Activated naive CD8-positive, alpha-beta T cell treated with anti-CD3 and anti-CD28 coated beads, Interleukin-2, amount 10 ng/mL, durations not matched to agents 7 days and 5 days (primary cell): ENCODE measurements around the gene CMKLR1. TPM values are rescaled to one million over a fixed set of nuclear protein-coding genes. Genes with fewer than 3 reads are reported as not detected.

Experiments used
- ATAC-seq: fragments of 150-1000 bp; cut with Tn5 transposase; one replicate; pipeline ENCODE4 v1.10.0; 2021; ENCODE audit warnings: low read depth, moderate library complexity
- POLR2A ChIA-PET: fragments of 350-600 bp; sonication (Branson Sonifier 250); formaldehyde crosslinking; loops from one replicate; lab custom pipeline; 2021; ENCODE audit warnings: antibody characterized with exemption; lab: Charles Lee
- DNase-seq: peaks from one replicate; pipeline ENCODE4 v3.0.0; 2021
- H3K27ac Mint-ChIP-seq: one replicate; pipeline ENCODE4 v1.8.0; 2022; ENCODE audit warnings: mild to moderate bottlenecking, mixed read lengths
- H3K27me3 Mint-ChIP-seq: one replicate; pipeline ENCODE4 v1.8.0; 2022; ENCODE audit warnings: mild to moderate bottlenecking, moderate library complexity, mixed read lengths
- H3K36me3 Mint-ChIP-seq: one replicate; pipeline ENCODE4 v1.8.0; 2021; ENCODE audit warnings: mild to moderate bottlenecking, mixed read lengths
- H3K4me1 Mint-ChIP-seq: one replicate; pipeline ENCODE4 v1.8.0; 2021; ENCODE audit warnings: mixed read lengths
- H3K4me3 Mint-ChIP-seq: one replicate; pipeline ENCODE4 v1.8.0; 2022; ENCODE audit warnings: mild to moderate bottlenecking, moderate library complexity, mixed read lengths
- H3K9me3 Mint-ChIP-seq: one replicate; pipeline ENCODE4 v1.8.0; 2021; ENCODE audit warnings: mixed read lengths
- total RNA-seq, 2 experiments: library from RNA; stranded (reverse); gene quantifications; one replicate each; pipeline ENCODE4 v1.2.3, GENCODE V29; 2021

CMKLR1 gene
- total RNA-seq, 2 experiments from 2014 or later = 0.82 to 1.0 TPM

DNA sequence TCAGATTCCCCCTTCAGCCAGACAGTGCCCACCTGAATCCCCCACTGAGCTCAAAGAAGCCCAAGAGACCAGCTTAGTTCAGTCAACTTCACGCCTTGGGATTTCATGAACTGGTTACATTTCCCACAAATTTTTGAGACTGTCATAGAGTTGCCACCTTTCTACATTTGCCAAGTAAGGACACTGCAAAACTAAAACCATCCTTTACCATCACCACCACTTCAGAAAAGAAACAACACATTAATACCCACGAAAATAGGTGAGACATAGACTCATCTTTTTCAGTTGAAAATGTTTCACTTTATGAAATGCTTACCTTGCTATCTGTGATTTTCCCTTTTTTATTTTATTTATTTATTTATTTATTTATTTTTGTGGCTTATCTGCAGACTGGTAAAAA lies 16.1 kb downstream of the CMKLR1 start:
- H3K9me3 Mint-ChIP-seq = no peaks in the 10 kb centered on the region
- H3K4me3 Mint-ChIP-seq = no peak overlapping the region
- ATAC-seq = no peak
- no peak for DNase-seq
- POLR2A ChIA-PET = no interaction called here
- no peaks in the 10 kb centered on the region for H3K36me3 Mint-ChIP-seq
- peaks cover 4% of the 10 kb centered on the region for H3K4me1 Mint-ChIP-seq
- no peak overlapping the region for H3K27ac Mint-ChIP-seq
- peaks cover 24% of the 10 kb centered on the region for H3K27me3 Mint-ChIP-seq

DNA sequence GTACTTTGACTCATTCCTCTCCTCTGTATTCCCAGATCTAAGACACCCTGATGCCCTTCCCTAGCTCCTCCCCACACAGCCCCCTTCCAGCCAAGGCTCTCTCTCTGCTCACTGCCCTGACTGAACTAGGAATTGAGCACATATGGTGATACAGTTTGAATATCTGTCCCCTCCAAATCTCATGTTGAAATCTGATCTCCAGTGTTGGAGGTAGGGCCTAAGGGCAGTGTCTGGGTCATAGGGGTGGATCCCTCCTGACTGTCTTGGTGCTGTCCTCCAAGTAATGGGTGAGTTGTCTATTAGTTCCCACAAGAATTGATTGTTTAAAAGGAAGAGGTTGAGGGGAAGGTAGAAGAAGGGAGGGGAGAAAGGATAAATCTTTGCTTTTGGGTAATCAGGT lies 17.4 kb downstream of the CMKLR1 start:
- Mint-ChIP-seq H3K4me3 (no peak overlapping the region), H3K27me3 (peaks cover 22% of the 10 kb centered on the region)
- no peak for ATAC-seq

DNA sequence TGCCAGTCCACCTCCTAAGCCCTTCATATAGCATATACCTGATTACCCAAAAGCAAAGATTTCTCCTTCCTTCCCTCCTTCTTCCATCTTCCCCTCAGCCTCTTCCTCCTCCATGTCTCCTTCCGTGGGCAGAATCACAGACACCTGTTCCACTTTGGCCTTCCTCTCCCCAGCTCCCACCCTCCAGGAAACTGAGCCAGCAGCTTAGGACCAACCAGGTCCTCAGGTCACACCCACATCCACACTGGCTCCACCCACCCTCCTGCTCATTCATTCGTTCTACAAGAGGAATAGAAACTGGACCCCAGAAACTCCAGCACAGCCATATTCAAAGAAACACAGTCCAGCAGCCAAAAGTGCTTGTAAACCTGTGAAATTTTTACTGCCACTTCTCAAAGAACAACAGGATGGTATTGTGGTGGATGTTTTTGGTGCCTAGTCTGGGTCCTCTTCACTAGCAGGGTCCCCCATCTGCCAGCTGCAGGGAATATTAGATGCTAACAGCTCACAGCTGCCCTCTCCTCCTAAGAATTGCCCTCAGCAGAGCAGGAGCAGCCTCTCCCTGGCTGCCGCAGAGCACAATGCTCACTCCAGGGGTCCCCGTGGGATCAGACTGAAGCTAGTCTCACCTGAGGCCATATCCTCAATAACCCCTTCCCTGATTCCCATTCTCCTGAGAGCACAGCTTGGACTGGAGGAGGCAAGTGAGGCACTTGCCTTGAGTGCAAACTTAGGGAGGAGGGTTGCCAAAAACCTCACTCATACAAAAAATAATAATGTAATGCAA lies 18.4 kb downstream of the CMKLR1 start:
- Mint-ChIP-seq H3K4me1 (peaks cover 7% of the 10 kb centered on the region), H3K36me3 (no peaks in the 10 kb centered on the region), H3K27me3 (peaks cover 22% of the 10 kb centered on the region), H3K9me3 (no peaks in the 10 kb centered on the region), H3K4me3 (no peak overlapping the region), H3K27ac (no peak overlapping the region)
- POLR2A ChIA-PET = no interaction called here
- ATAC-seq (no peak), DNase-seq (no peak)

More for the DNA sequence above, 17.4 kb downstream of the CMKLR1 start:
- Mint-ChIP-seq H3K4me1 (peaks cover 4% of the 10 kb centered on the region), H3K9me3 (no peaks in the 10 kb centered on the region), H3K36me3 (no peaks in the 10 kb centered on the region), H3K27ac (no peak overlapping the region)
- no peak for DNase-seq
- POLR2A ChIA-PET = no interaction called here

DNA sequence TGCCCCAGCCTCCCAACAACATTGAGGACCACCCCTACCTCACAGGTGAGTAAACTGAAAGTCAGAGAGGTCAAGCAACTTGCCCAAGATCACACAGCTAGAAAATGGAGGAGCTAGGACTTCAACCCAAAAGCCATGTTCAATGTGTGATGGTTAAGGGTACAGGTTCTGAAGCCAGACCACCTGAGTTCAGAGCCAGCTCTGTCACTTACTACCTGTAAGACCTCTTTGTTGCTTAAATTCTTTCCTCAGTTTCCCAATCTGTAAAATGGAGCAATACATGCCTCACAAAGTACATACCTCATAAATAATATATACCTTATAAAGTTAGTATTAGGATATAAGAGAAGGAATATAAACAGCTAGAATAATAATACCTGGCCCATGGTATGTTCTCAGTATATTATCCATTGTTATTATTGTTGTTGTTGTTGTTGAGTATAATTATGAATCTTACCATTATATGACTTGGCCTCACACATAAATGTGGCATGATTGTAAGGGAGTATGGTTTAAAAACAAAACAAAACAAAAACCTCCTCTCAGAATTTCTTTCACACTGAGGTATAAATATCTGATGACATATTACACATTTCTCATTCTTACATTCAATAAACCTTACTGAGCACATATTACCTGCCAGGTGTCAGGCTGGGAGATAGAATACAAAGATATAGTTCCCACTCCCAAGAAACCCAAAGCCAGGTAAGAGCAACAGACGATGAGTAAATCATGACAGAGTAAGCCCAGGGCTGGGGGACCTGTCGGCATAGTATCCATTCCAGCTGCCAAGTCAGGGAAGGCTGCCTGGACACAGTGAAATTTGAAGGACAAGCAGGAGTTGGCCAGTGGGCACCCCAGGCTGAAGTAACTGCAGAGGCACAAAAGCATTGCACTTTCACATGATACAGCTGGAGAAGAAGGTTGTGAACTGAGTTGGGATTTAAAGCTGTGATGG lies 19.6 kb downstream of the CMKLR1 start:
- no peaks in the 10 kb centered on the region for H3K36me3 Mint-ChIP-seq
- no peaks in the 10 kb centered on the region for H3K9me3 Mint-ChIP-seq
- ATAC-seq (no peak), DNase-seq (no peak)
- POLR2A ChIA-PET = no interaction called here
- no peak overlapping the region for H3K4me3 Mint-ChIP-seq
- peaks cover 5% of the 10 kb centered on the region for H3K4me1 Mint-ChIP-seq
- H3K27ac Mint-ChIP-seq = no peak overlapping the region
- peaks cover 22% of the 10 kb centered on the region for H3K27me3 Mint-ChIP-seq

DNA sequence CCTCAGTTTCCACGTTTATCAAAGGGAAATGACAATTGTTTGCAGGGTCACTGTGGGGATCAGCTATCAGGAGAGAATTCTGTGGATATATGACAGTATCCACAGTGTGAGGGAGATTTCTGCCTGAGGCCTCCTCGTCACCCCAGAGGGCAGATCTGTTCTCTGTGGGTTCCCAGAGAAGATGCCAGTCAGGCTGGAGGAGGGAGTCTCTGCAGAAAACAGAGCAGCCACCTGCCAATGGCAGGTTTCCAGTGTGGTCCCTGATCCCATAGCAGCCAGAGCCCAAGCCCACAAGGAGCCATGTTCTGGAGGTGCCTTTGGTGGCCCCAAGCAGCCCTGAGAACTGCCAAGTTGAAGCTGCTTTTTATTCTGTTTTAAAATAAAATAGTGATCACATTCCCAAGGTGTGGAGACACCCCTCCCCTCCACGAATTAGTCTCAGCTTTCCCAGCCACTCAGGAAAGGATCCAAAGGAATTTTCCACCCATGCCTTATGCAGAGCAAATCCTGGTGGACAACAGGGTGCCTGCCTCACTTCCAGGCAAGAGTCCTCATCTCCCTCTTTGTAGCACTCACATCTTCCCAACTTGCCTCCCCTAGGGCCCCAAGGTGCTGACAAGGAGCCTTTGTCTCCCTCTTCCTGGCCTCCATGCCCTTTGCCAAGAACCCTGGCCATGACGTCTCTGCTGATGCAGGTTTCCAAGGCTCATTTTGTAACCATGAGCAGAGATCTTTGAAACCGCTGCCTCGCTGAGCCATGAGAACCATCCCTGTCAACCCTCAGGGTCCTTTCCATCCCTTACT lies 20.4 kb downstream of the CMKLR1 start:
- Mint-ChIP-seq H3K9me3 (no peaks in the 10 kb centered on the region), H3K27ac (no peak overlapping the region), H3K4me1 (peaks cover 10% of the 10 kb centered on the region), H3K4me3 (no peak overlapping the region), H3K36me3 (no peaks in the 10 kb centered on the region), H3K27me3 (peaks cover 20% of the 10 kb centered on the region)
- DNase-seq = no peak
- POLR2A ChIA-PET = no interaction called here
- ATAC-seq = no peak

DNA sequence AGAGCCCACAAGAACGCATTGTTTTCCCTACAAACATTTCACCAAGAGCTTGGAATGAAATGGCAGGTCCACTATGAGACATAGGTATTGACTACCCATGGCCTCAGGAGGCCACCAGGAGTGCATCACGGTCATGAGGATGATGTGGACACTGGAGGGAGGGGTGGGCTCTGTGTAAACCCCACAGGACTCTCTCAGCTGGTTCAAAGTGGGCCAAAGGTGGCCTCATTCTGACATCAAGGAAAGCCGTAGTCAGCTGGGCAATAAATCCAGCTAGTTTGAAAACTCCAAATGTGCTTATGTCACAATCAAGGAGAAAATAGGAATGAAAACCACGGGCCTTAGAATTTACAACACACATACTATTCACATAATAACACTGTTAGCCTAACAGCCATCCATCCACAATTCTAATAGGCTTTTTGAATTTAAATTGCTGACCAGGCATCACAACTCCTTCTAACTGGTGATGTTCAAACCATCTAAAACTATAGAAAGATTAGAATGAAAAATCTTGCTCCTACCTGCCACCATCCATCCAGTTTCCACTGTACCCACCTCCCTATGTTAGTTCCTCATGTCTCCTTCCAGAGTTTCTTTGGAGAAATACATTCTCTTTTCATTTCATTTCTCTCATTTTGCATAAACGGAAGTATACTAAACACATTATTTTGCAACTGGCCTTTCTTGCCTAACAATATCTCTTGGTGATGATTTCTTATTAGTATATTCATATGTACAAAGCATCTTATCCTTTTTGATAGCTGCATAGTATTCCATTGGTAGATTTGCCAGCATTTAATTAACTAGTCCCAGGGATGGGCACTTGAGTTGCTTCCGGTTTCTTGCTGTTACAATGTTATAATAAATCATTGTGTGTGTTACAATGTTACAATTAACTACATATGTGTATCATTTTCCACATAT lies 21.5 kb downstream of the CMKLR1 start:
- Mint-ChIP-seq H3K9me3 (no peaks in the 10 kb centered on the region), H3K27ac (no peak overlapping the region), H3K4me1 (peaks cover 15% of the 10 kb centered on the region), H3K4me3 (no peak overlapping the region), H3K27me3 (peaks cover 14% of the 10 kb centered on the region), H3K36me3 (no peaks in the 10 kb centered on the region)
- POLR2A ChIA-PET = no interaction called here
- no peak for DNase-seq
- no peak for ATAC-seq

DNA sequence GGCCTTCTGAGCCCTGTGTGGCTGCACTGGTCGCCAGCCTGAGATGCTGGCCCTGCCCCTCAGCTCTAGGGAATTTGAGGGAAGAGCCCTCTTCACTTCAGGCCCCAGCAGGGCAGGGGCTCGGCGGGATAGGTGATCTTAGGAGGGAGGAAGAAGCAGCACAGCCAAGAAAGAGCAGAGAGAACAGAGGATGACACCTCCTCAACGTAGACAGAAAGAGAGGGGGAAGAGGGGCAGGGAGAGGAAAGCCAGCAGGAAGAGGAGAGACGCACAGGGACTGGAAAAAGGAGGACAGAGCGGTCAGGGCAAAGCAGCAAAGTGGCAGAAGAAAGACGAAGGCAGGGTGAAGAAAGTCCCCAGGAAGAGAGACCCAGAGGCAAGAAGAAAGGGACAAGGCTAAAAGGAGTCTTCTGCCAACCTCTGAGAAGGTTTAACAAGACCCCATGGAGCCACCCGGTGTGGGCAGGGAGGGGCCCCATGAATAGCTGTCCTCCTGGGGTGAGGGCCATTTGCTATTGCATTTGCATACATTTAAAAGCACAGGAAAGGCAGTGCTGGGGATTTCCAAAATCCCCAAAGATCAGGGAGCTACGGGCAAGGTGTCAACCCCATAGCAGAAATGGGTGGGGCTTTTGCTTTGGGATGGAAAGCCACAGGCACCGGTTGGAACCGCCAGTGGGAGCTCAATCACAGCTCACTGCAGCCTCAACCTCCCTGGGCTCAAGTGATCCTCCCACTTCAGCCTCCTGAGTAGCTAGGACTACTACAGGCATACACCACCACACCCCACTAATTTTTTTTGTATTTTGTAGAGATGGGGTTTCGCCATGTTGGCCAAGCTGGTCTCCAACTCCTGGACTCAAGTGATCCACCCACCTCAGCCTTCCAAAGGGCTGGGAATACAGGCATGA lies 22.7 kb downstream of the CMKLR1 start:
- Mint-ChIP-seq H3K9me3 (no peaks in the 10 kb centered on the region), H3K27me3 (peaks cover 12% of the 10 kb centered on the region), H3K36me3 (no peaks in the 10 kb centered on the region), H3K27ac (no peak overlapping the region), H3K4me1 (peaks cover 15% of the 10 kb centered on the region), H3K4me3 (no peak overlapping the region)
- ATAC-seq (no peak), DNase-seq (no peak)
- POLR2A ChIA-PET = no interaction called here

DNA sequence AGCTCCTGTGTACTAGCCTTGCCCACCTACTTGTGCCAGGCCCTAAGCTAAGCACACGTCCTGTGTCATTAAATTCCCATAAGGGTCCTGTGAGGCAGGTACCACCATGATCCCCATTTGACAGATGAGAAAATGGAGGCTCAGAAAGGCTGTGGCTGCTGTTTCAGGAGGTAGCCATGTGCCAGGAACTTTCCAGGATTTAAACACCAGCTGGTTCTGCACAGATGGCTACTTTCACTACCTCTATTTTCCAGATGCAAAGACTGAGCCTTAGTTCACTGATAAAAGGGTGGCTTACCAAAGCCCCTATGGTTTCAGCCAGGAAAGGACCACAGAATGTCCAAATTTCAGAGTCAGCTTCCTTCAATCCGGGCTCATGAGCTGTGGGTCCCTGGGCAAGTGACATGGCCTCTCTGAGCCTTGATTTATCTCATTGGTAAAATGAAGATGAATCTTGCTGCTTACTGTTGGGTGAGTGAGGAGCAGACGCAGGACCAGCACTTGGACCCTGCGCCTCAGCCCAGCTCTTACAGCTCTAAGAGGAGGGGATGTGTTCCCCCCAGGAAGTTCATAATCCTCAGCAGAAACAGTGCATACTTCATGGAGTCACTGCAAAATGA lies 23.5 kb downstream of the CMKLR1 start:
- no peak overlapping the region for H3K27ac Mint-ChIP-seq
- H3K36me3 Mint-ChIP-seq = no peaks in the 10 kb centered on the region
- DNase-seq = no peak

DNA sequence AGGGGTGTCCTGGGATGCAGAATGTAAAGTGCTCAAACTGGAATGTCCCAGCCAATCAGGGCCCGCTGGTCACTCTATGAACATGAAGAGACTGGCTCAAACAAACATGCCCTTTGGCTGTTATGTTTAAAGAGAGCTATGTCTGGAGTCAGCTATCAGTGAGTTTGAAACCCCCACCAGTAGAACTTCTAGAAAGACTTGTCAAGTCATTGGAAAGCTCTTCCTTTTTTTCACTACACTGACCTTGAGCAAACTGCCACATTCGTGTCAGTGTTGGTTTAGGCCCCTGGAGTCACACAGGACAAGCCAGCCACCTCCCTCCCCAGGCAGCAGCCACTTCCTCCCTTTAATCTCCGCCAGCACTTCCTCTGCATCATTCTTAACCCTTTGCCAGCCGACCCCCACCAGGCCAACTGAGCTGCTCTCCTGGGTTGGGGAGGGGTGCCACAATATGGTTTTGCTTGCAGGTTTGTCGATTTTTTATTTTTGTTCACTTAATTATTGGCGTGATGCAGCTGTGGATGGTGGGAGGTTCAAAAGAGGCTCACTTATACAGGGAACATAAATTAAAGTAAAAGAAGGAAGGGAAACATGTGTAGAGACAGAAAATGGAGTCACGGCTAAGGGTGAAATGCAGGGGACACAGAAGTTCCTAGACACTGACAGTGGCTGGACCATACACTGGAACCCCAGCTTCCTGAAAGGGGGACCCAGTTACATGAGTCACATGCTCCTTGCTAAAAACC lies 25.3 kb downstream of the CMKLR1 start:
- Mint-ChIP-seq H3K27me3 (peaks cover 6% of the 10 kb centered on the region), H3K4me3 (peak overlapping the region; percentile 67), H3K27ac (peak overlapping the region; percentile 80), H3K9me3 (no peaks in the 10 kb centered on the region), H3K36me3 (no peaks in the 10 kb centered on the region), H3K4me1 (peaks cover 14% of the 10 kb centered on the region)
- POLR2A ChIA-PET = interaction anchor here (0.9 to 2.0 kb wide), 3 partner anchors 8 to 35 kb away, joined by 3 to 4 read pairs (median 4); no protein-coding TSS in a partner anchor
- DNase-seq (peak; percentile 51), ATAC-seq (peak; percentile 91)

More for the DNA sequence above, 23.5 kb downstream of the CMKLR1 start:
- H3K4me1 Mint-ChIP-seq = peaks cover 15% of the 10 kb centered on the region
- no peak for ATAC-seq
- POLR2A ChIA-PET = no interaction called here
- H3K9me3 Mint-ChIP-seq = no peaks in the 10 kb centered on the region
- H3K4me3 Mint-ChIP-seq = no peak overlapping the region
- peaks cover 11% of the 10 kb centered on the region for H3K27me3 Mint-ChIP-seq

DNA sequence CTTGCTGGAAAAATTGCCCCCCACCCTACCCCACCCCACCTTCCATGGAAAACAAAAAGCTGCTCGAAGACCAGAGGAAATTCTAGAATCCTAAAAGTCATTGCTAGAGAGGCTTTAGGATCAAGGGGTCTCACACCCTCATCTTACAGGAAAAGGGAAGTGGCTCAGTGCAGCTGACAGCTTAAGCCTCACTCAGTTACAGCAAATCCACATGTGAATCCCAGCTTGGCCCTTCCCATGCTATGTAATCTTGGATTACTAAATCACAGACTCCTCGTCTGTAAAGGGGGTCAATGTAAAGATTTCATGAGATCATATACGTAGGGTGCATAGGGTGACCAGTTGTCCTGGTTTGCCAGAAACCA lies 25.9 kb downstream of the CMKLR1 start:
- DNase-seq = no peak
- POLR2A ChIA-PET = interaction anchor here (0.9 to 2.0 kb wide), 2 partner anchors 7 to 36 kb away, joined by 3 to 4 read pairs; no protein-coding TSS in a partner anchor
- peak overlapping the region; percentile 80 for H3K27ac Mint-ChIP-seq

More for the DNA sequence above, 25.9 kb downstream of the CMKLR1 start:
- Mint-ChIP-seq H3K9me3 (no peaks in the 10 kb centered on the region), H3K36me3 (no peaks in the 10 kb centered on the region), H3K4me1 (peaks cover 14% of the 10 kb centered on the region), H3K27me3 (peaks cover 5% of the 10 kb centered on the region), H3K4me3 (peak overlapping the region; percentile 67)
- no peak for ATAC-seq
